Right hindlimb (tissue), 1 donor: ENCODE data around the gene TREH.
A peak's percentile ranks its signal among the peaks of the same experiment; 100 is the strongest.

Experiments used
- DNase-seq: peaks from one replicate; pipeline ENCODE4 v3.0.0-alpha.2; 2018

TREH gene

DNA sequence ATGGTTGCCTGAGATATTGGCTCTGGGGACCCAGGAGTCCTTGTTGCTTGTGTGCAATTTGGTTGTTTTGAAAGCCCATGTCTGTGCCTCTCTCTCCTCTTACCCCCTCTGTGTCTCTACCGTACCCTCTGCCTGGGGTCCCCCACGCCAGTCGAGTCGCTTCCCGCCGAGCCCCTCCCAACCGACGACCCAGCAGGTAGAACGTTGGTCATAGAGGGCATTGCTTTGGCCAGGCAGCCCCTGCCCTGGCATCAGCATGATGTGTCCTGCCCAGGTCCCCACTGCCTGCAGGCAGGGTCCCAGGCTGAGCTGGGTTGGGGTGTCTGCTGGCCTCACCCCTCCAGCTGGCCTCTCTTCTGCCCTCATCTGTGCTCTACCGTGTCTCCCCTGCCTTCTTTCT is 35.0 kb downstream of the TREH start:
- no peak for DNase-seq

DNA sequence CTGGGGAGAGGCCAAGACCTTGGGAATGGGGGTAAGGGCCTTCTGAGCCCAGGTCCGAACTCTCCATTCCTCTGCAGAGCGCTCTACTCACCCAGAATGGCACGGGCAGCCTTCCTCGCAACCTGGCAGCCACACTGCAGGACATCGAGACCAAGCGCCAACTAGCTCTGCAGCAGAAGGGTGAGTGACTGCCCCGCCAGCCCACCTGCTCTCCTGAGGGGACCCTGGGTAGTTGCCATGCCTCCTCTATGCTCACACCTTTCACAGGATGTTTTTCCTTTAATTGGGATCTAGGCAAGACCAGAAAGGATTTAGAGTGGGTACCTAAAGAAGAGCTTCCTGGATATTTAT is 35.5 kb downstream of the TREH start:
- DNase-seq = no peak

DNA sequence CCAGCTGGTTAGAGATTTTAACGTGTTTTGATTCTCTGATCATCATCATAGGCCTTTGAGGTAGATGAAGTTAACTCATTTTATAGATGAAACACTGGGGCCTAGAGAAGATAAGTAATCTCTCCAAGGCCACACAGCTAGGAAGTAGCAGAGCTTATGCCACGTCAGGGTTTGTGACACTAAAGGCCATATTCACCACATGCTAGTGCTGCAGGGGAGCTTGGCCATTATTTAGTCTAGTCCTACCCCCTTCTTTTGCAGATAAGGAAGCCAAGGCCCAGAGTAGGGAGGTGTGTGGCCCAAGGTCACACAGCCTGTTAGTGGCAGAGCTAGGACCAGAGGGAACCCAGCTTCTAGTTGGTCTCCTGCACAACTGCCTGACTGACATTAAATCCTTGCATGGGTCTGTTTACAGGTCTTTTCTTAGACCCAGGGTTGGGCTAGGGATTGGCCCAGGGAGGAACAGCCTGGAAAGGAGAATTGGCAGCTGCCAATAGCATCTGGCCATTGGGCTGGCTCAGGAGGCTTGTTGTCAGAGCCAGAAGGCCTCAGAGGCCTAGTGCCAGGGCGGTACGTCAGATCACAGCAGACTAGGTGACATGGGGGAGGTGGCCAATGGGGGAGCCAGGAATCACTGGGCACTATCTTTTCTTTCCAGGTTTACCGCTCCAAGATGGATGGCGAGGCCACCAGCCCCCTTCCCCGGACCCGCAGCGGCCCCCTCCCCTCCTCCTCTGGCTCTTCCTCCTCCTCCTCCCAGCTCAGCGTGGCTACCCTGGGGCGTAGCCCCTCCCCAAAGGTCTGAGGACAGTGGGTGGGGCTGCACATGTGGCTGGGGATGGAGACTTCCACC is 36.1 kb downstream of the TREH start:
- no peak for DNase-seq

DNA sequence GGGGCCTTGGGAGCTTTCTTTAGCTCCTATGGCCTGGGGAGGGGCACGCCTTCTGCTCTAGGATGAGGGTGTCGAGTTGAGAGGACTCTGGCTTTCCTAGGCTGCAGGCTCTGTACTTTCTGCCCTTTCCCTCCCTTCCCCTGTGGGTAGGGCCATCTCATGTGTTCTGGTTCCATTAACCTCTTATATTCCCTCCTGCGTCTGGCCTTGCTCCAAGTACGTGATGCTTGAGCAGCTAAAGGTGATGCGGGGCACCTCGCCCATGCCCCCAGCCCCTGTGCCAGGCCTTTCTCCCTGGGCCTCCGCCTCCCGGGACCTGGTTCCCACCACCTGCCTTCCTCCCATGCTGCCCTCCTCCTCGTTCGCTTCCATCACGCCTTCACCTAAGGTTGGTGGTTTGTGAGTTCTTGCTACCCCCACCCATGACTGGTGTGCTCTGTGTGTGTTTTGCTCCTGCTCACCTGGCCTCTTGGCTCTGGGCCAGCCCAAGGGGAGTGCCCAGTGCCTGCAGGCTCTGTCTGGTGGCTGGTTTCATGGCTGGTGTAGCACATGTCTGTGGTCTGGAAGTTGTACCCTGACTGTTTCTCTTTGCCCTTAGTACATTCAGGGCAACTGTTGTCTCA is 37.9 kb downstream of the TREH start:
- DNase-seq = no peak

DNA sequence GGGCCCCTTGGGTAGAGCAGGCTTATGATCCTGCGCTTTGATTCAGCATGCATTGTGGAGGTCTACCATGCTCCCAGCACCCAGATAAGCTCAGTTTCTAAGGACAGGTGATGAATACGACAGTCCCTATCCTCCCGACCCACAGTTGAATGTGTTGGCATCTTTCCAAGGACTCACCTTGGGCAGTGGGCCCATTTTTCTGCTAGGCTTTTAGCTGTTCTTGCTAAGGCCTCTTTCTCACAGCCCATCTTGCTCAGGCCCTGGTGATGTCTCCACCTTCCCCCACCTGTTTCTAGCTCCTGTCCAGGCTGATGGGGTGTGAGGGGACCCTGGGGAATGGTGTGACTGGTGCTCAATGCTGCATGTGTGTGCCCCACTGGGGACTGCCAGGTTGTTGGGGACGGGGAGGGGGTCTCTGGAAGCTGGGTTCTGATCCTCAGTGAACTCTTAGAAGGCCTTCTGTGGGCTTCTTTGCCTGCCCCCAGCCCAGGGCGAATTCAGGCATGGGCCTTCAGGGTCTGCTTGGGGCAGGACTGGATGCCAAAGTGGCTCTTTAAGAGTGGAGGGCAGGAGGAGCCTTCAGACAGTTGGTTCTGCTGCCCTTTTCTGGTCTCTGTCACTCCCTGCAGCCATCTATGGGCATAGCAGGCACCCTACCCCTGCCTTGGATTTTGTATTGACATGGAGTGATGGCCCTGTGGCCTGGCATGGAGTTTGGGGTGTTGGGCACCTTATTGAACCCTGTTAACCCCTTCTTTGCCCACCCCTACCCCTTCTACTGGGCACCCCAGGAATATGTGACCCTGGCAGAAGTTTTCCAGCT is 38.9 kb downstream of the TREH start:
- DNase-seq = no peak

DNA sequence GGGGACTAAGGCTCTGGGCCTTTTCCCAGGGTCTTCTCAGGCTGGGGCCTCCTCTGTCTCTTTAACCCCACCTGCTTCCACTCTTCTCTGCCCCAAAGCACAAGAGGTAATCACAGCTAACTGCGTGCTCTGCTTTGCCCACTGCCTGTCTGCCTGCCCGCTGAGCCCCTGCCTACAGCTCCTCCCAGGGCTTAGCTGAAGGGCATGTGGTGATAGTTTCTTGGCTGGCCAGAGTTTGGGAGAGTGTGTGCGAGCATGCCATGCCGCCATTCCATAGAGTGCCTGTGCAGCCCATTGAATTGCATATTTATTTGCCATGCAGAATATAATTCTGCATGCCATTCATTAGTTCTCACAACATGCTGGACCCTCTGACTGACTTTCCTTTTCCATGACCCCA is 39.6 kb downstream of the TREH start:
- no peak for DNase-seq

DNA sequence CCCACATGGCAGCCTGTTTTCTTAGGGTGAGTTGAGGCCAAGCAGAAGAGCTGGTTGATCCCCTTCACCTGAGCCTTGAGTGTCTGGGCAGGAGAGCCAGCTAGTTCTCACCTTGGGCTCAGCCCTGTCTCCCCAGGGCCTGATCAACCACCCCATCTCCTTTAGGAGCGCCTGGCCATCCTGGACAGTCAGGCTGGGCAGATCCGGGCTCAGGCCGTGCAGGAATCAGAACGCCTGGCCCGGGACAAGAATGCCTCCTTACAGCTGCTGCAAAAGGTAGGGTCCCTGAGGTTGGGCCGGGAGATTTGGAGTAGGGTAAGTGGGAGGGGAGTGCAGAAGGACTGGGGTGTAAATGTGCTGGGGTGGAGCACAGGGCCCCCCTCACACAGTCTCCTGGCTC is 40.7 kb downstream of the TREH start:
- DNase-seq = no peak

DNA sequence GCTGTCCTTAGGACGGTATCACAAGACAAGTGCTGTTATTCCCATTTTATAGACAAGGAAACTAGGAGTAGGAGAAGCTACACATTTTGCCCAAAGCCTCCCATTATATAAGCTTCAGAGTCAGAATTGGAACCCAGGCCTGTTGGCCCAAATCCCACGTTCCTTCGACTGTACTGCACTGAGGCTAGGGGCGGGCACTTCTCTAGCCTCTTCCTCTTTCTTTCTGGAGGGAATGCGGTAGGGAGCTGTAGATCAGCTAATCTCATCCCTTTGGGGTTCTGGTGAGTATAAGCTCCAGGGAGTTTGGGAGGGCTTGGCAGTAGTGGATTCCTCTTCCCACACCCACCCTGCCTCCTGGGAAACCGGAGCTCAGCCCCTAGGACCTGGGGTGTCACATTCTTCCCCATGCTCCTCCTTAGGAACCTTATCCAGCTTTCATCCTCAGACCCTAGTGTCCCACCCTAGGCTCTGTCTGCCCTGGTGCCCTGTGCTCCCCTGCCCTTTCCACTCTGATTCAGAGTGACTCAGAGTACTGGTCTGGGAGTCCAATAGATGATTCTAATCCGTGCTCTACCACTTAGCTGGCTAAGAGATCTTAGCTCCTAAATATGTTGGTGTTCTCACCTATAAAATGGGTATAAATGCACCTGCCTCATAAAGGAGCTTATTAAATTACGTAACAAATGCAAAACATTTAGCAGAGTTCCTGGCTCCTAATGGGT is 42.7 kb downstream of the TREH start:
- no peak for DNase-seq

DNA sequence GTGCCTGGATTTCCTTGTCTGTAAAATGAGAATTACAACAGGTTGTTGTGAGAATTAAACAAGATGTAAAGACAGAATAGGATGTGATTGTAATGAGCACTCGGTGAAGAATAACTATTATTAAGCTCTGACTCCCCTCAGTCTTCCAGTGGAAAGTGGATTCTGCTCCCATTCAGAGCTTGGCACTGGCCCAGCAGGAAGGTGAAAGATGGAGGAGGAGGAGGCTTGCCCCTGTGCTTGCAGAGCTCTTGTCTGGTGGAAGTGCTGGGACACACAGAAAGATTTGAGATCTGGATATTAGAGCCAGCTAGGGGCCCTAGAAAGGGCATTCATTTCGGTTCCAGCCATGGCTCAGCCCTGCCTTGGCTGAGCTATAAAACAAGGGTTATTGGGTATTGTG is 43.8 kb downstream of the TREH start:
- DNase-seq = no peak

DNA sequence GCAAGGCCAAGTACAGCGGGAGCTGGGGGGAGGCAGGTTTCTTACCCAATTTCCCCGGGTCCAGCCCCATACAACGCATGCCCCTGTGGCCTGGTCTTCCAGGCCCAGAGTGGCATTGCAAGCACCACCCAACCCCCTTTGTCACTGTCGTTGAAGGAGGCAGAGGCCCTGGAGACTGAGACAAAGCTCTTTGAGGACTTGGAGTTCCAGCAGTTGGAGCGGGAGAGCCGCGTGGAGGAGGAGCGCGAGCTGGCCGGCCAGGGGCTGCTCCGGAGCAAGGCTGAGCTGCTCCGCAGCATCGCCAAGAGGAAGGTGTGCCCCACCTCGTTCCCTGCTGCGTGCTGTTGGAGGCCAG is 44.2 kb downstream of the TREH start:
- no peak for DNase-seq

DNA sequence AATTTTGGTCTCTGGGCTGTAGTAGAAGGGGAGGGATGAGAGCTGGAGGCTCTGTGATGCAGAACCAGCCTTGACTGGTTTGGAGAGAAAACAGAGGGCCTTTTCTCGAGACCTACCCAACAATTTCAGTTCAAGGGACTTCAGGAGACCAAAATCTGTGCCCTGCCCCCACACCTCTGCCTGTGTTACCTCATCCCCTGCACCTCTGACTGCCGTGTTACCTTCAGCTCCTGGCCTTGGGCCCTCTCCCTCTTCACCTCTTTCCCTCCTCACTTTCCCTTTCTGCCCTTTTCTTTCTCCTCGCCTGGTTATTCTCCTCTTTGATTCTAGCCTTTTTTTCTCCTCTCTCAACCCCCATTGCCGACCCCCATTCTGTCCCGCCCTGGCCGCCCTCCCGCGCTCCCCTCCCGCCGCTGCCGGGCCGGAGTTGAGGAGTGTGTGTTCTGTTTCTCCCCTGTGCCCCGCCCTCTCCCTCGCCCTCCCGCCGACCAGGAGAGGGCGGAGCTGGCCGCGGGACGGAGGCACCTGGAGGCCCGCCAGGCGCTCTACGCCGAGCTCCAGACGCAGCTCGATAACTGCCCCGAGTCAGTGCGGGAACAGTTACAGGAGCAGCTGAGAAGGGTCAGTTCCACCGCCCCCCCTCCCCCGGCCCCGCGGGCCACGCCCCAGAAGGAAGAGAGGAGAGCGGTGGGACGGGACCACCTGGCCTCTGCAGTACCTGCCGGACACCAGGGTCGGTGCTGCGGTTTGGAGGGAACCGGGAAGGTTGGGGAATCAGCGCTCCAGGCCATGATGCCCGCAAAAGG is 44.8 kb downstream of the TREH start:
- peak; percentile 84 for DNase-seq

DNA sequence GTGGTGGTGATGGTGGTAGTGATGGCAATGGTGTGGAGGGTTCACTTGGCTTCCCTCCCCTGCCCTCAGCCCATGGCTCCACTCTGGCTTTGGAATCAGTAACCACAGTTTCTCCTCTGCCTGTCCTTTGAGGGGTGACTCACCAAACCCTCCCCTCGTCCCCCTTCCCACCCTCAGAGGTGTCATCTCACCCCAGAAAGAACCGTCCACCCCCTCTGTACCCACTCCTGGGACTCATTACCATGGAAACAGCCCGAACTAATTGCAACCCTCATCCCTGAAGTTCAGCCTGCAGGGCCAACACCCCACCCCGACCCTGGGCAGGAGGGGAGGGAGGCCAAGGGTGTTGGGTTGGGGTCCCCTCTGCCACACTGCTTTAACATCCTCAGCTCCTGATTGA is 45.5 kb downstream of the TREH start:
- no peak for DNase-seq

DNA sequence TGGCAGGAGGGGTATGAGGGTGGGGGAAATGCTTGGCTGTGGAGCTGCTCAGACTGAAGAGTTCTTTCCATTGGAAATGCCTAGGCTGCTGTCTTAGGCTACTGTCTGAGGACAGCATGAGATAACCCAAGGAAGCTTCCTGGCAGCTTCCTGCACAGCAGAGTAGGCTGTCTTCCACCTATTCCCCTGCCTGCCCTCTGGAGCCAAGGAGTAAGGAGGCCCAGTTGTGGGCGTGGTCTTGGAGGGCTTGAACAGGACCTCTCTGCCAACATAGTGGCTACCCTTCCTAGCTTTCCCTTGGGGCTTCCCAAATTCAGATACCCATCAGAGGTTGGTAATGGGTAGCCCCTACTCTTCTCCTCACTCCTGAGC is 46.1 kb downstream of the TREH start:
- DNase-seq = no peak

DNA sequence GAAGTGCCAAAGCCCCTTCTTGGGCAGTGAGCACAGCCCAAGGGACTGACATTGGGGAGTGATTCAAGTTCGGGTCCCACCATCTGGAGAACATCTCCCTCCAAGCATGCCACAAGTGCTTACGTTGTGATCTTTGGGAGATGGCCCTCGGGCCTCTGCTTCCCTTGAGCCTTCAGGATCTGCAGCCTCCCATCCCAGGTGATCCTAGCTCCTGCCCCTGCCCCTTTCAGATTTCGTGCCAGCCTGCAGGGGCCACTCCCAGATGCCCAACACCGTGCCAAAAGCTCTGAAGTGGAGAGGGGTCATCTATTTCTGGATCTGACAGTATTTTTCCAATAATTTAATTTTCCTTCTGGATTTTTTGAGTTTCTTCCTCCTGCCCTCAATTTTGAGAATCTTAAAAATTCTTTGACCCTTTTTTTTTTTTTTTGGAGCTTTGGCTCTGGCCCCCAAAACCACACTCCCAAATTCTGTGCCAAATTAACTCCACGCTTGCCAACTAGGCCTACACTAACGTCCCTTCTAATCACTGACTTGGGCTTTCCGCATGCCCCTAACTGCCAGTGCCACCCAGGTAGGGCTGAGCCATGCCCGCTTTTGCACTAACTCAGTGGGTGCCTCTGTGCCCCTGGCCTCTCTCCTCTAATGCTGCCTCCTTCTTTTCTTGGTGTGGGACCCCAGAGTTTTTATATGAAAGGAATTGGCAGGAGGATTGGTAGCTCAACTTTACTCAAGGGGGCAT is 46.7 kb downstream of the TREH start:
- no peak for DNase-seq

DNA sequence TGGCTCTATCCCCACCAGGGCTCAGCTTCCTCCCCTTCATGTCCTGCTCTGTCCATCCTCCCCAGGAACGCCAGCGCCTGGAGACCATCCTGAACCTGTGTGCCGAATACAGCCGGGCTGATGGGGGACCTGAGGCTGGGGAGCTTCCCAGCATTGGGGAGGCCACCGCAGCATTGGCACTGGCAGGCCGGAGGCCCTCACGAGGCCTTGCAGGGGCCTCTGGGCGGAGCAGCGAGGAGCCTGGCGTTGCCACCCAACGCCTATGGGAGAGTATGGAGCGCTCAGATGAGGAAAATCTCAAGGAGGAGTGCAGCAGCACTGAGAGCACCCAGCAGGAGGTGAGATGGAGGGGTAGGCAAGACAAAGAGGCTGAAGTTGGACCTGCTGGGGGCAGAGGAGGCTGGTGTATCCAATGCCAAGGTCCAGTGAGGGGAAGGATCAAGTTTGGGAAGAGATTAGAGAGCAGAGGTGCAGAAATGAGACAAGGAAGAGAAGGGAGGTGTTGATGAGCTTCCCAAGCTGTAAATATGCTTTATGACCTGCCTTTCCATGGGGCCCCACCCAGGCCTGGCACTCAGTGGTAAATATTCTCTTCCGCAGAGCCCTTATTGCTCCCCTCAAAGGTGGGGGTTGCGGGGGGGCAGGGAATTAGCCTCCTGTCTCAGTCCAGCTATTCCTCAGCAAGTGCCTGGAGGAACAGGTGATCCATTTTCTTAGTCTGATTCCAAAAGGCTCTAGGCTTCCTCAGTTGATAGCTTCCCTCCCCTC is 48.1 kb downstream of the TREH start:
- no peak for DNase-seq

DNA sequence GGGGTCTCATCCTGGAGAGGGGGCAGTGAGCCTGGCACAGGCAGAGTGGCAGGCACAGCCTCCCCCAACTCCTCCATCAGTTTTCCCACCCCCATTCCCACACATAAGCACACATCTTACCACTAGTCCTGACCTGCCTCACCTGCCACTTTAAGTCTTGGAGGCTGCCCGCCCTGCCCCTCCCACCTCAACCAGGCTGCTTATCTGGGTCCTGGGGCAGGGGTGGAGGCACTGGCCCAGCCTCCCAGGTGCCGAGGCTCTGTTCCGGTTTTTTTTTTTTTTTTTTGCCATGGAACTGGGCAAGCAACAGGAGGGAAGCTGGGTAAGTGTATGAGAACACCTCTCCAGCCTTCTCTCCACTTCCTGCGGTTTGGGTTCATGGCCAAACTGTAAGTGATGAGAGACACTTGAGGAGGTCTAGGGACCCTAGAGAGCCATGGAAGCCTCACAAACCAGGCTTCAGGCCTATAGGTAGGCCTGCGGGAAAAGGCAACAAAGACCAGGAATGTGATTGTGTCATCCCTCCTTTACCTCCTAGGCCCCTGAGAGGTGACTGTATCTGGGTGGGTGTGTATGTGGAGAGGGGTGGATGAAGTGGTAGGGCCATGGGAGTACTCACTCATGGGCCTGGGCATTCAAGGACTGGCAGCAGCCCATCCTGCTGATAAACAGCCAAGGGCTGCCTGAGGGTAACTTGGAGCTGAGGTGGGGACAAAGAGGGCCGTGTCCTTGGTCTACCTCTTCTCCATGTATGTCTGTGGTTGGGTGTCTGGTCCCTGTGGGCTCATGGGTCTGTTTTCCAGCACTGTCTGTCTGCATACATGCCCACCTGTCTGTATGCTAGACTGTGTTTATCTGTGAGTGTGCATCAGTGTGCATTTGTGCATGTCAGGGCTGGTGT is 49.4 kb downstream of the TREH start:
- DNase-seq = no peak

DNA sequence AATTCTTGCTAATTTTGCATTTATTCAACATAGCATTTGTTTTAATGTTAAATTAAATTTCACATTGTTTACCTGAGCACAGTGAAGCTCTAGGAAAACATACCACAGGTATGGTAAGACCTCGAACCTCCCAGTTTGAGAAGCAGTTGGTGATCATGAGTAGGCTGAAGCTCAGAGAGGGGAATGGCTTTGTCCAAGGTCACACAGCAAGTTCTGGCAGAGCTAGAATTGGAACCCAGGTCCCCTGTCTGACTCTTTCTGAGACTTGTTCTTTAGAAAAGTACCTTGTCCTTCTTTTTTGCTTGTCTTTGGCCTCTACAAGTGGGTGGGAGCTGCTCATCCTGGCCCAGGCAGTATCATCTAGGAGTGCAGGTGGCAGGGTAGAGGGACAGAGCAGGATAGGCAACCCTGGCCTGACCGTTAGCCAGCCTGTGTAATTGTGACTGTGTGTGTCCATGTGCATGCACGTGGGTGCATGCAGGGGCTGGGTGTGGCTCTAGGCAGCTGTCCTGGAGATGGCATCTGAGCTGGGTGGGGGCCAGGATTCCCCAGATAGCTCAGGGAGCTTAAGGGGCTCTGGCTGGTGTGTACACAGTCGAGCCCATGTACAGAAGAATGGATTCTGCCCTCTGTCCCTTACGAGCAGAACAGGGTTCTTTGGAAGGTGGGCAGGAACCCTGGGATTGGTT is 50.4 kb downstream of the TREH start:
- DNase-seq = peak; percentile 68

DNA sequence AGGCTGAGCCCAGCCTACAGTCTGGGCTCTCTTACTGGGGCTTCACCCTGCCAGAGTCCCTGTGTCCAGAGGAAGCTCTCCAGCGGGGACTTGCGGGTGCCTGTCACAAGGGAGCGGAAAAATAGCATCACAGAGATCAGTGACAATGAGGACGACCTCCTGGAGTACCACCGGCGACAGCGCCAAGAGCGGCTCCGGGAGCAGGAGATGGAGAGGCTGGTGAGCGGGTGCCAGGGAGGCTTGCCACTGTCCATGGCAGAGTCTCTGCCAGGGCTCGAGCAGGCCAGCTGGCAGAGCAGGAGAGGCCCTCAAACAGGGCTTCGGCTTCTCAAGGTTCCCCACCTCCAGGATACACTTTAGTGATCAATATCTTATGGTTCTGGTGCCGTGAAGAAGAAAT is 51.0 kb downstream of the TREH start:
- DNase-seq = no peak

DNA sequence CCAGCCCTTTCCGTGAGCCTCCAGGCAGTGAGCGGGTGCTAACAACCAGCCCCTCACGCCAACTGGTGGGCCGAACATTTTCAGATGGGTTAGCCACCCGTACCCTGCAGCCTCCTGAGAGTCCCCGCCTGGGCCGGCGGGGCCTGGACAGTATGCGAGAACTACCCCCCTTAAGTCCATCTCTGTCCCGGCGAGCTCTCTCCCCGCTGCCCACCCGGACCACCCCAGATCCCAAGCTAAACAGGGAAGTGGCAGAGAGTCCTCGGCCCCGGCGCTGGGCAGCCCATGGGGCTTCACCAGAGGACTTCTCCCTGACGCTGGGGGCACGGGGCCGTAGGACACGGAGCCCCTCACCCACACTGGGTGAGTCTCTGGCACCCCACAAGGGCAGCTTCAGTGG is 51.4 kb downstream of the TREH start:
- DNase-seq = no peak
